NCI-H510A treated with DMSO at 0.1 percent for 48 hours (cell line): ENCODE data around the gene LILRA2.
"Not testable (repeated sequence)": the region's sequence is repeated elsewhere in the genome, so short reads cannot be mapped to it uniquely, and the experiment has no call there.

Experiments used
- DNase-seq: peaks from one replicate; lab custom pipeline; 2025; lab: John Stamatoyannopoulos, UW

The LILRA2 gene

GRCh38 chr19:54573330-54573872 is at the start of gene LILRA2:
Gene LILRA2, plus strand, starts transcription at chr19:54573790. Its CDS starts 89 bp downstream, at chr19:54573879.
- no peak for DNase-seq

GRCh38 chr19:54525636-54526035 is 48.0 kb upstream of the LILRA2 start:
- DNase-seq, result no peak

- DNase-seq, result no peak
These were observed 46.6 kb upstream of the LILRA2 start for GRCh38 chr19:54526972-54527371.

- no peak for DNase-seq
These were observed 42.7 kb upstream of the LILRA2 start for GRCh38 chr19:54530866-54531265.

GRCh38 chr19:54532528-54532927 is 41.1 kb upstream of the LILRA2 start:
- no peak for DNase-seq

GRCh38 chr19:54533476-54533875 is 40.1 kb upstream of the LILRA2 start:
- DNase-seq, result no peak

GRCh38 chr19:54534156-54534555 is 39.4 kb upstream of the LILRA2 start:
- DNase-seq, result no peak

GRCh38 chr19:54535601-54536000 is 38.0 kb upstream of the LILRA2 start:
- no peak for DNase-seq

GRCh38 chr19:54536956-54537355 is 36.6 kb upstream of the LILRA2 start:
- no peak for DNase-seq

- no peak for DNase-seq
These were observed 31.9 kb upstream of the LILRA2 start for GRCh38 chr19:54541712-54542111.

- no peak for DNase-seq
These were observed 24.8 kb upstream of the LILRA2 start for GRCh38 chr19:54548806-54549205.

GRCh38 chr19:54549224-54549623 is 24.4 kb upstream of the LILRA2 start:
- no peak for DNase-seq

GRCh38 chr19:54551293-54551692 is 22.3 kb upstream of the LILRA2 start:
- no peak for DNase-seq

- DNase-seq, result no peak
These were observed 21.4 kb upstream of the LILRA2 start for GRCh38 chr19:54551950-54552912.

- DNase-seq, result no peak
These were observed 20.7 kb upstream of the LILRA2 start for GRCh38 chr19:54552913-54553310.

- no peak for DNase-seq
These were observed 19.6 kb upstream of the LILRA2 start for GRCh38 chr19:54554006-54554405.

GRCh38 chr19:54554896-54555295 is 18.7 kb upstream of the LILRA2 start:
- no peak for DNase-seq

GRCh38 chr19:54556194-54556593 is 17.4 kb upstream of the LILRA2 start:
- no peak for DNase-seq

GRCh38 chr19:54558339-54558738 is 15.3 kb upstream of the LILRA2 start:
- DNase-seq, result no peak

- DNase-seq, result no peak
These were observed 12.7 kb upstream of the LILRA2 start for GRCh38 chr19:54560881-54561385.

GRCh38 chr19:54561840-54562239 is 11.8 kb upstream of the LILRA2 start:
- no peak for DNase-seq

GRCh38 chr19:54563206-54563605 is 10.4 kb upstream of the LILRA2 start:
- not testable (repeated sequence) for DNase-seq

- no peak for DNase-seq
These were observed 3.3 kb upstream of the LILRA2 start for GRCh38 chr19:54570316-54570715.
